HG02798 (cell line): ENCODE data around the gene AZGP1.
"Not testable (repeated sequence)": the region's sequence is repeated elsewhere in the genome, so short reads cannot be mapped to it uniquely, and the experiment has no call there.

Experiments
- ATAC-seq: cut with Tn5 transposase; IDR thresholded peaks from one replicate; pipeline ENCODE4 v1.9.1; 2021; ENCODE audit warnings: mild to moderate bottlenecking; ENCODE audit not compliant: unreplicated experiment, poor library complexity

AZGP1 gene

DNA sequence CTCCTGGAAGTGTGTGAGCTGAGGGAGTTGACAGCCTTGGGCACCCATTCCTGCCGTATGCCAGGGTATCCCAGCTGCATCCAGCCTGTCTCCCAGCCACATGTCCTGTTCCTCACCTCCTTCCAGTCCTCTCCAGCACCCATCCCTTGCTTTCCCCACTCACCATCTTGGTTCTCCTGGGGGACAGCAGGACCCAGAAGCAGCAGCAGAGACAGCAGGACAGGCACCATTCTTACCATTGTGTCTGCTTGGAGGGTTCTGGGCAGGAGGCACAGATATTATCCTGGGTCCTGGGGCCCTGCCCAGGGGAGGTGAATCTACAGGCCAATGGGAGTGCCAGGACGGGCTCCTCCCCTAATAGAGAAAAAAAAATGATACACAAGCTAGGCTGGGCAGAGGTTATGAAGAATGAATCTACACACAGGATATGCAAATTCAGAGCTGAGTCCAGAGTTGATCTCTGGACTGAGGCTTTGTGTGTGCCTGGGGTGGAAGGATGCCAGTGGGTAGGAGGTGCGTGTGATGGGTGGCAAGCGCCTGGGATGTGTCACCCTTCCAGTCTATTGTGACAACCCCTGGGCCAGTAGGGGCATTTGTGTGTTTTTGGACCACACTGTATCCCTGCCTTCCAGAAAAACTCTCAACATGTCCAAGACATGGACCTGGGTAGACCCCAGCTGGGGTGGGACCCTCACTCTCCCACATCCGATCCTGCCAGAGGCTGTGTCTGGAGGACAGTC is at the start of gene AZGP1:
Gene AZGP1, minus strand, starts transcription at position 250 of the 740 bp plus-strand sequence. Its CDS starts 11 bp downstream, at position 239.
- ATAC-seq = no peak

DNA sequence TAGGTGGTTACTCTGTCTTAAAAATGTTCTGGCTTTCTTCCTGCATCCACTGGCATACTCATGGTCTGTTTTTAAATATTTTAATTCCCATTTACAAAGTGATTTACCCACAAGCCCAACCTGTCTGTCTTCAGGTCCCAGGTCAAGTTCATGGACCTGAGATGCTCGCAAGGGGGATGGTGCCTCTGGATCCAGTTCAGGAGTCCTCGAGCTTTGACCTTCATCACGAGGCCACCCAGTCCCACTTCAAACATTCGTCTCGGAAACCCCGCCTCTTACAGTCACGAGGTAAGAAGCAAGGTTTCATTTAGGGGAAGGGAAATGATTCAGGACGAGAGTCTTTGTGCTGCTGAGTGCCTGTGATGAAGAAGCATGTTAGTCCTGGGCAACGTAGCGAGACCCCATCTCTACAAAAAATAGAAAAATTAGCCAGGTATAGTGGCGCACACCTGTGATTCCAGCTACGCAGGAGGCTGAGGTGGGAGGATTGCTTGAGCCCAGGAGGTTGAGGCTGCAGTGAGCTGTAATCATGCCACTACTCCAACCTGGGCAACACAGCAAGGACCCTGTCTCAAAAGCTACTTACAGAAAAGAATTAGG is 48.3 kb upstream of the AZGP1 start:
- ATAC-seq = no peak

- no peak for ATAC-seq
Measured at GRCh38 chr7:100023526-100023925, 47.7 kb upstream of the AZGP1 start.

- ATAC-seq = no peak
Measured at GRCh38 chr7:100022621-100023020, 46.8 kb upstream of the AZGP1 start.

DNA sequence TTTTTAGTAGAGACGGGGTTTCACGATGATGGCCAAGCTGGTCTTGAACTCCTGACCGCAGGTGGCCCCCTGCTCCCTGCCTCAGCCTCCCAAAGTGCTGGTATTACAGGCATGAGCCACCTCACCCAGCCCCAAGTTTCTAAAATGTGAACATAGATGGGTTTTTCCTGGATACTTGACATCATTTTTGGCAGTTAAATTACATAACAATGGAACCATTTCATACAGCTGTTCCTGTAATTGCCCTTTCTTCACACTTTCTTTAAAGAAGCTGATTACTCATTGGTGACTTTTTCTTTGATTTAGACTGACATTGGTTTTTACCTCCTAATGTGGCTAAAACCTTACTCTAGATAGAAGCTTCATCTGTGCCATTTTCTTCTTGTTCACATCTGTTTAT is 45.5 kb upstream of the AZGP1 start:
- no peak for ATAC-seq

DNA sequence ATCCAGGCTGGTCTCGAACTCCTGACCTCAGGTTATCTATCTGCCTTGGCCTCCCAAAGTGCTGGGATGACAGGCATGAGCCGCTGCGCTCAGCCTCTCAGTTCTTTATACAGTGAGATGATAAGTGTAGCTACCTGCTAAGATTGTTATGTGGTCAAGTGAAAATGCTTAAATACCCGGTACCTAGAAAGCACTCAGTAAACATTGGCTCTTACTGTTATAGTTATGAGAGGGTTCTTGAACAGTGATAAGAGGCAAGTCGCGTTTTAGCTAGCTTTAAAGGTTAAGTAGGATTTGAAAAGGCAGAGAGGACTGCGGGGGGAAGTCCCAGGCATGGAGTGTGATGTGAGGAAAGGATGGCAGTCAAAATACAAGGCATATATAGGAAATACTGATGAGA is 44.1 kb upstream of the AZGP1 start:
- ATAC-seq = no peak

- no peak for ATAC-seq
Measured at GRCh38 chr7:100017875-100018274, 42.0 kb upstream of the AZGP1 start.

DNA sequence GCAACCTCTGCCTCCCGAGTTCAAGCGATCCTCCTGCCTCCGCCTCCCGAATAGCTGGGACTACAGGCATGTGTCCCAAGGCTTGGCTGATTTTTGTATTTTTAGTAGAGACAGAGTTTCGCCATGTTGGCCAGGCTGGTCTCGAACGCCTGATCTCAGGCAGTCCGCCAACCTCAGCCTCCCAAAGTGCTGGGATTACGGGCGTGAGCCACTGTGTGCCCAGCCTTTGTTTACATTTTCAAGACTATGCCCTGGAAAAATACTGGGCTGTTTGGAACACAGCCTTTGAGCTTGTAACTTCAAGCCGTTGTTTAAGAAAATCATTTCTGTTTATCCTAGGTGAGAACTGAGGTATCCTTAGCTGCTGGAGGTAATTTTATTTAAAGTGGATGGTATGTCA is 41.5 kb upstream of the AZGP1 start:
- no peak for ATAC-seq

GRCh38 chr7:100016215-100016901 is 40.5 kb upstream of the AZGP1 start:
- ATAC-seq = no peak

DNA sequence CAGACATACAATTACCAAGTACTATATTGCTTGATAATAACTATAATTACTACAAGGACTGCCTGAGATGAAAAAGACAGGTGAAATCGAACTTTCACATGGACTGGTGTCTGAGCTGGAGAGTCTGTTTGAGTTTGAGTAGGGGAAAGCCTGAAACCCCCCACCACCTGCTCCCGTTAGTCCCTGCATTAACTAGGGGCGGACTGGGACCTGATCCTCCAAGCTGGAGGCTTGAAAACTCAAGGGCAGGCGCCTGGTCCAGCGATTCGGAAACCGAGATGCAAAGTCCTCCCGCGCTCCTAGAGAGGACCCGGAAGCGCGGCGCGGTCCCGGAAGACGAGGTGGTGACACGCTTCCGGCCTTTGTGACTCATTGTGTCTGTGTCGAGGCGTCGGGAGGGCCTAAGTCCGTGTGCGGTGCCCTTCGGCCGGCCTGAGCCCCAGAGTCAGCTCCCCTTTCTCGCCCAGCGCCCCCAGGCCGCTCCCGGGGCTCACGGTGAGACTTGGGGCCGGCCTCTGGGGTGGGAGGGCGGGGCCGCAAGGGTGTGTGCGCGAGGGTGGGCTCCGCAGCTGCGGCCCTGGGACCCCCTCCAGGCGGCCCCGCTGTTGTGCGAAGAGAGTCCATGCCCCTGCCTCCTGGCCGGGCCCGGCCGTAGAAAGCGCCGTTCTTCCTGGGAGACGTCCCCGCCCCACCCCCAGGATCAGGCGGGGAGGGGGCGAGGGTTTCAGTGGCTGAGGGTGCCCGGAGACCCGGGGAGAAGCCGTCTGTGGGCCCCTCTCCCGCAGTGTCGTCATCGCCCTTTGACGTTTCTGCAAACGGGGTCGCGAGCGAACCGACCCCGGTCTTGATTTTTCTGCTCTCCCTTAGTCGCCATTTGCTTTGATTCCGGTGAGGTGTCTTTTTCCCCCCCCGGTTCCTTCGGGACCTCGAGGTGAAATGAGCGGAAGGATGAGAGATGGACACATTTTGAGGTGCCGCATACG is 39.7 kb upstream of the AZGP1 start, which contains the start of gene ZKSCAN1:
Gene ZKSCAN1, plus strand, starts transcription at position 365 of the 983 bp plus-strand sequence. CDS start 7,911 bp downstream, outside the sequence.
- ATAC-seq = peak; percentile 95

GRCh38 chr7:100013328-100013676 is 37.5 kb upstream of the AZGP1 start:
- no peak for ATAC-seq

DNA sequence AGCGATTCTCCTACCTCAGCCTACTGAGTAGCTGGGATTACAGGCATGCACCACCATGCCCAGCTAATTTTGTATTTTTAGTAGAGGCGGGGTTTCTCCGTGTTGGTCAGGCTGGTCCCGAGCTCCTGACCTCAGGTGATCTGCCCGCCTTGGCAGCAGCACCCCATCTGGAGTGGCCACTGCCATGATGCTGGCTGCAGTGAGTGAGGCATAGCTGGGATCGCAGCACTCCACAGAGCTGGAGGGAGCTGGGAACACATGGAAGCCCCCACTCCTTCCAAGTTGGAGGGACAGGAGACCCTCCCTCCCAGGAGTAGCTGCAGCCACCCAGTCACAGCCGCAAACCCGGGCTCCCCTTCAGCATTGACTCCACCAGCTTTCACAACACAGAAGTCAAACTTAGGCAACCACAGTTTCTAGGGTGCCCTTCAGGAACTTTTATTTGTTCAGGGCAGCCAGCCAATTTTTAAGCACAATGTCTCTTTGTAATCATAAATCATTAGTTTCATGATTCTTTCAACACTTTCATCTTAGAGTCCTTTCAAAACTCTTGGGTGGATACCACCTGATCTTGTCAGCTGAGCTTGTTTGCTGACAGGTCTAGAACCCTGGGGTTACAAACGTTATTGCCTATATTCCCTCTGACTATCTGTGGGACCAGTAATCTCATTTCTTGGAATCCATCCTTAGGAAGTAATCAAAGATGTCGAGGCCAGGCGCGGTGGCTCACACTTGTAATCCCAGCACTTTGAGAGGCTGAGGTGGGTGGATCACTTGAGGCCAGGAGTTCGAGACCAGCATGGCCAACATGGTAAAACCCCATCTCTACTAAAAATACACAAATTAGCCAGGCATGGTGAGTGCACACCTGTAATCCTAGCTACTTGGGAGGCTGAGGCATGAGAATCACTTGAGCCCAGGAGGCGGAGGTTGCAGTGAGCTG is 36.8 kb upstream of the AZGP1 start:
- ATAC-seq = not testable (repeated sequence)

GRCh38 chr7:100011516-100011915 is 35.7 kb upstream of the AZGP1 start:
- no peak for ATAC-seq

GRCh38 chr7:100010901-100011300 is 35.1 kb upstream of the AZGP1 start:
- ATAC-seq = no peak

DNA sequence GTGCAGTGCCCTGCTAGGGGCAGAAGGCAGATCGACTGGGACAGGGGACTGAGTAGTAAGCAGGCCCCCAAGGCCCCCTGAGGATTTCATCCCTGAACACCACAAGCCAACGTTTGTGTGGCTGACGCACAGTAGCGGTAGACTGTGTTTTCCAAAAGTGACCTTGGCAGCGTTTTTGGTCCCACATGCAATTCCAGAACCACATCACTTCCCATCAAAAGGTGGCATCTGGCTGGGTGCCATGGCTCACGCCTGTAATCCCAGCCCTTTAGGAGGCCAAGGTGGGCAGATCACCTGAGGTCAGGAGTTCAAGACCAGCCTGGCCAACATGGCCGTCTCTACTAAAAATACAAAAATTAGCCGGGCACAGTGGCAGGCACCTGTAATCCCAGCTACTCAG is 34.1 kb upstream of the AZGP1 start:
- ATAC-seq = not testable (repeated sequence)

DNA sequence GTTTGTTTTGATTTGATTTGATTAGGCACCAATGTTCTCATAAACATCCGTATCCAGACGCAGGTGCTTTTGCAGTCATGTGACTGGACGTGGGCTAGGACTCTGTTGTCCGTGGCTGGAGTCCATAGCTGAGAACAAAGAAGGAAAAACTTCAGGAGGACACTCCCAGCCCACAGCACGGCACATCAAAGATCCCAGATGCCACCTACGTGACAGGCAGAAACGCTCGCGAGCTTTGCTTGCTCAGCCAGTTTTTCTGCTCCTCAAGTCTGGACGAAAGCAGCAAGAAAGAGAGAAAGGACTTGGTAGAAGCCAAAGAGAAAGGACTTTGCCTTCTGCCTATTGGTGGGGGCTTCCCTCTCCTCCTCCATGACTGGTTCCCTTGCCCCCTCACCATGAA is 32.7 kb upstream of the AZGP1 start:
- ATAC-seq = no peak

- no peak for ATAC-seq
Measured at GRCh38 chr7:100007887-100008286, 32.1 kb upstream of the AZGP1 start.

DNA sequence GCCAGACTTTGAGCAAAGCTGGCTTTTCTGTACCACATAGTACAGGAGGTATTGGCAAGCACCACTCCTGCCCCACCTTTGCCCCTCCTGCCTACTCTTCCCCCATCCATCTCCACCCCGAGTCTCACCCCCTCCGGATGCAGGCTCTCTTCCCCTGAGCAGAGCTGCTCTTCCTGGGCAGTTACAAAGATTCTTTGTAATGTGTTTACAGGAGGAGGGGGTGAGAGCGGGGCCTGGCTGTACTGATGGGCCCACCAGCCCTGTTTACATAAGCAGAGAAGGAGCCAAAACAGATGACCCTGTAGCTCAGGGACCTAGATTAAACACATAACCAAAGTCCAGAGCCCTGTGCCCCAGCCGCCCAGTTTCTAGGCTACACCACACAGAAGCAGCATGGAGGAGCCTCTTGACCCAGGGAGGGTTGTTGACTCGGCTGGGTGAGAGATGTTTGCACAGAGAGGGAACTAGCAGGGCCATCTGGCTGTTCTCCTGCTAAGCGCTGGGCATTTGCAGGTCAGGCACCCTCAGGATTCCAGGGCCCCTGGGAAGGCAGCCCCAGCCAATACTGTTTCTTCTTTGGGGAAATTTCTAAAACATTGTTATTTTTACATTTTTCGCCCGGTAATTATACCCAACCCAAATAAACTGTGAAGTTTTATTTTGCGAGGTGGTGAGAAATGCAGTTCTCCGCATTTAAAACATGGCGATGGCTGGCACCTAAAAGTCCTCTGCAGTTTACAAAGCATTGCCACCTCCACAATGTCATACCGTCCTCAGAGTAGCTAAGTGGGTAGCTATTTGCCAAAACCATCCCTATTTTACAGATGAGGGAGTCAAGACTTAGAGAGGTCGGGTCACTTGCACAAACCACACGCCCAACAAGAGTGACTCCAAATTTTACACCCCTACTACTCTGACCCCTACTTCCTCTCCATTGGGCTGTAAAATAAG is 28.2 kb upstream of the AZGP1 start:
- no peak for ATAC-seq
